Activated CD4-positive, alpha-beta T cell treated with anti-CD3 and anti-CD28 coated beads for 24 hours (primary cell): ENCODE measurements around the gene PRKAR2B.

Experiments
- DNase-seq, 2 donors: peaks; one replicate each; pipeline ENCODE4 v3.0.0-alpha.2; 2020; ENCODE audit warnings: low read depth in 2 of 2

PRKAR2B gene

GRCh38 chr7:107158028-107158427 is 113.5 kb downstream of the PRKAR2B start:
- no peak for DNase-seq

DNA sequence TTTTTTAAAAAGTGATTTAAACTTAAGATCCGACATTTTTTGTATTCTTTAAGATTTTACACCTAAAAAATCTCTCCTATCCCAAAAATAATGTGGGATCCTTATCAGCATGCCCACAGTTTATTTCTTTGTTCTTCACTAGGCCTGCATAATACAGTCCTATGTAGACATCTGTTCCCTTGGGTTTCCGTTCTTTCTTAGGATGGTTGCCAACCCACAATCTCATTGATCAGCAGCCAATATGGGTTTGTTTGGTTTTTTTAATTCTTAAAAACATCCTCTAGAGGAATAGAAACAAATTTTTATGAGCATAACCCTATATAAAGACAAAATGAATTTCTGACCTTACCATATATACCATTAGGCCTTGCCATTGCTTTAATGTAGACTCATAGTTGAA is 115.9 kb downstream of the PRKAR2B start:
- no peak for DNase-seq

- no peak for DNase-seq
Observed at GRCh38 chr7:107161415-107161814, 116.9 kb downstream of the PRKAR2B start.

DNA sequence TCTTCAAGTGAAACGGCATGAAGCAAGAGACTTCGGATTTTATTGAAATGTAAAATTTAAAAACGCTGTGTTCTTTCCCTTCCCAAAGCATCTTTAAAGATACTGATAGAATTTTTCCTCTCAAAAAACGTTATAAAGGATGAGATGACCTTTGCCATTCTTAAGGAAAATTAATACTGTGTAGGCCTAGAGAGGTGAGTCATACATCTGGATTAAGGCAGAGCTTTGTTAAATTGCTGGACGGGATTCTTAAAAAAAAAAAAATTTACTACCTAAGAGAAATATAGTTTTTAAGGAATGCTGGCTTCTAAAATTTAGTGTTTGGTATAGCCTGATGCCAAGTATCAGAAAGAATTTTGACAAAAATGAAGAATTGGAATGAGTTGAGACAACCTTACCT is 118.0 kb downstream of the PRKAR2B start:
- DNase-seq, result no peak

GRCh38 chr7:107164092-107164491 is 119.6 kb downstream of the PRKAR2B start:
- DNase-seq, result no peak

DNA sequence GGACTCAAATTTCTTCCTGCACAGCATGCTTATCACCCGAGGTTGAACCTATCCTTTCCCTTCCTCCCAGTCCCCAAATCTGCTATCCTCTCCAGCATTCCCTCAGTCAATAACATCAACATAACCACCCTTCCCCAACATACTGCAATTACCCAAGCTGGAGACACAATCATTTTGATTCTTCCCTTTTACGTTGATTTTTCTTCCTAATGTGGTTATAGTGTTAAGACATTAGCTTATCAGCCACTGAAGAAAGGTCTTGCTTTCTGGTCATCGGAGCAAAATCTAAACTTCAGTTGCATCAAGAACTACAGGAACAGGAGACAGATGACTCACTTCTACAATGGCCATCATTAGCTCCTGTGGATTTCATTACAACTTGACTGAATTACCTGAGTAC is 120.8 kb downstream of the PRKAR2B start:
- no peak for DNase-seq

DNA sequence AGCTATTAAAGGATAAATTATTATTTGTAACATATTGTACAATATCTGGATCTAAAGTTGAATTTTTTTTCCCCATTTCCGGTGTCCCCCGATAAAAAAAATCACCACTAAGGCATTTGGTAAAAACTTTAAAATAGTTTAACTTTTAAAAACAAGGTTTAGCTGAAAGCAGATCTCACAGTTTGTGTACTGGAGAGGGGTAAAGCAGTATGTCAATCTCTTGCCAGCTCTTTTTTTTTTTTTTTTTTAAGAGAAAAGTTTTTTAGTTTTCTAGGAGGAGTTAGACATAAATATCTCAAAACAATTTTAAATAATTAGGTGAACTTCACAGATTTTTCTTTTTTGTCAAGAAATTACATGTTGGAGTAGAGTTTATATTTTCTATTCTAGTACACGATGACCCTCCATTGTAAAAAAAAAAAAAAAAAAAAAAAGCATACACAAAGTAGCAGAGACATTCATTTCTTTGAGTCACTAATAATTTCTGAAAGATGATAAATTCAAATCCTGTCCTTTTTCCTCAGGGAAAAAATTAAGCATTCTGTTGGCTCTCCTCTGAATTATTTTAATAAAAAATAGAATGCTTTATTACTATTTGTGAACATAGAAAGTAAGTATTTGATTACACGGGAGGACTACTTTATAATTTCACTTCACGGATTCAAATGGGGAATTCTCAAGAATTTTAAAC is 122.4 kb downstream of the PRKAR2B start:
- DNase-seq, result no peak

DNA sequence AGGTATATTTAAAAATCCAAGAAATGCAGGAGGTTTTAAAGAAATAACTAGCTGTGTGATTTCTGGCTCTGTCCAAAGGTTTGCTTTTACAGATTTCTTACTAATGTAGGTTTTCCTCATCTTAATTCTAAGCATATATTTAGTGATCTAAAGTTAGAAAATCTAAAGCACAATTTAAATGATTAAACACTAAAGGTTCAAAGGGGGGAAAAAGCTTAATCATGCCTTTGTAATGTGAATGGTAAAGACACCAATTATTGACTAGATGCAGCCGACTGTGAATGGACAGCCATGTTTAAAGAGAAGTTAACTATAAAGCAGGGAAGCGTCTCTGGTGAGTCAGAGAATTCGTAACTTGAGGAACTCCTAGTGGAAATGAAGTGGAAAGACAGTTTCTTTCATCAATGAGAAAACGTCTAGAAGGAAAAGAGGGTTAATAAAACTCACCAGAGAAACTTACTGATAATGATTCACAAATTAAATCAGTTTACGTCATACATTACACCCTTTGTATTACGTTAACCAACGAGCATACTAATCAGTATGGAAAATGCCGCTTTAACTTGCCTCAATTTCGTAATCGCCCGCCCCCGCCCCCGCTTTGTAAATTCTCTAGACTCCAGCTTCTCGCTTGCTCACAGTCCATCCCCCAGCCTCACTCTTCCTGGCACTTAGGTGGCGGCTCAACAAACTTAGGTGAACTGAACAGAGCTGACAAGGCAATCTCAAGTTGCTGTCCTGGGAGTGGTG is 123.2 kb downstream of the PRKAR2B start:
- peak; percentile 43 to 53 for DNase-seq

DNA sequence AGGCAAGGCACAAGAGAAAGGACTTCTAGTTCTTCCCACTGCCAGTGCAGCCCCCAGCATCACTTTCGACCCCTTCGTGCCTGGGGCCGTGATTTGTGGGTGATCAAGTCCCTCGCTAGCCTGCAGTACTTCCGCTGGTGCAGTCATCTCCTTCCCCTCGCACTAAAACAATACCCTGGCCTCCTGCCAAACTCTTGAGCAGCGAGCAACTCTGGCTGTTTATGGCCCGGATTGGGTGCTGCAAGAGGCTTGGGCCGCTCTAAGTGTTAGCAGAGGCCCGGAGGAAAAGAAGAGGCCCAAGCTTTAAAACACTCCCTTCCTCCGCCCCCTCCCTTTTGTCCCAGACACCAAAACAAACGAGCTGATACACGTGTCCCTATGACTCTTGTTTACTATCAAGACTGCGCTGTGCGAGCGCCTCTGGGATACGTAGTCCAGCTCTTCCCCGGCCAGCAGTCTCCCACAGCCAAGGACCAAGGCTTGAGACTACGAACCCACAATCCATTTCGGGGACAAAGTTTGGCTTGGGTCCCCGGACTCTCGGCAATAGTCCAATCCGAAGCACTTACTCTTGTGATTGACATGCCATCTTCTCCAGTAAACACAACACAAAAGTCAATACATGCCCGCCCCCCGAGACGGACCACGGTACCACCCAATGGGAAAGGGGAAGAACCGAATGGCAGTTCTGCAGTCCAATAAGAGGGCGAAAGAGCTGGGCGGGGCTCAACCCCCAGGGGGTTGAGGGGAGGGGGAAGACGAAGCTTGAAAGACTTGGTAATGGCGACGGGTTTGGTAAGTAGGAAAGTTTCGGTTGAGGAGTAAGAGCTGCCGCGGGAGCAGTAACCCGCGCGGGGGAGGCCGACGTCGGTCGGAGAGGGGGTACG is 124.0 kb downstream of the PRKAR2B start, which contains the start of gene HBP1:
Gene HBP1, plus strand, starts transcription at position 771 of the 887 bp plus-strand sequence. CDS start 10,891 bp downstream, outside the sequence.
- DNase-seq, result peak; percentile 94 to 98

DNA sequence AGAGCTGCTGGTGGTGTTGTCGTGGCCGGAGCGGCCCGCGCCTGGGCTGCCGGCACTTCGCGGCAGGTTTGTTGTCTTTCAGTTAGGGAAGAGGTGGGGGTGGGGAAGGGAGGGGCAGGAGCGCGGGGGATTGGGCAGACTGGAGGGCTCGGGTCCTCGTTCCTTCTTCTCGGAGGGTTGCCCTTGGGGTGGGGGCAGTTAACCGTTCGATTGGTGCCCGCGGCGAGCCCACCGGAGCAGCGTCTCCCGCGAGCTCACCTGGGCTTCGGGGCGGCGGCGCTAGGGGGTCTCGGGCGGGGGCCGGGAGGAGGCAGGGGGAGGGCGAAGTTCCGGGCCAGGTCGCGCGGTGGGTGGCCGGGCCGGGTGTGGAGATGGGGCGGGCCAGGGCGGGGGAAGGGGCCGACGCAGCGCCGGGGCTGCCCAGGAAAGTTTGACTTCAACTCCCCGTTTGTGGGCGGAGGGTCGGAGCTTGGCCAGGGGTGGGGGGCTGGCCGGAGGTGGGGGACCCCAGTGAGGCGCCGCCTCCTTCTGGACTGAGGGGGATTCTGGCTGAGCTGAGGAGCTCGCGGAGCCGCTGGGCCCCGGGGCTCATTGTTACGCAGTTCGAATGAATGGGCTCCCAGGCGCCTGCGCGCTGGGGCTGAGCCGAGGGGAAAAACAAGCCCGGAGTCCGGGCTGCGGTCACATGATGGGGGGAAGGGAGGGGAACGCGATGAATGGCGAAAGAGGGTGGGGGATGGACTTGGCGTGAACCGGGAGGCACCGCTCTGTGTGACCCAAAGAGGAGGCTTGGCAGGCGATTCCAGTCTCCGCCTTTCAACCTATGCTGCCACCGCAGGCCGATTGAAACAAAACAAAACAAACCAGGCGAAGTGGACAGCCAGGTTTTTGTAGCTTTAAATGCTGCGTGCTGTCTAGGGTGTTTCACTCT is 124.9 kb downstream of the PRKAR2B start:
- DNase-seq, result peak; percentile 78 to 79

DNA sequence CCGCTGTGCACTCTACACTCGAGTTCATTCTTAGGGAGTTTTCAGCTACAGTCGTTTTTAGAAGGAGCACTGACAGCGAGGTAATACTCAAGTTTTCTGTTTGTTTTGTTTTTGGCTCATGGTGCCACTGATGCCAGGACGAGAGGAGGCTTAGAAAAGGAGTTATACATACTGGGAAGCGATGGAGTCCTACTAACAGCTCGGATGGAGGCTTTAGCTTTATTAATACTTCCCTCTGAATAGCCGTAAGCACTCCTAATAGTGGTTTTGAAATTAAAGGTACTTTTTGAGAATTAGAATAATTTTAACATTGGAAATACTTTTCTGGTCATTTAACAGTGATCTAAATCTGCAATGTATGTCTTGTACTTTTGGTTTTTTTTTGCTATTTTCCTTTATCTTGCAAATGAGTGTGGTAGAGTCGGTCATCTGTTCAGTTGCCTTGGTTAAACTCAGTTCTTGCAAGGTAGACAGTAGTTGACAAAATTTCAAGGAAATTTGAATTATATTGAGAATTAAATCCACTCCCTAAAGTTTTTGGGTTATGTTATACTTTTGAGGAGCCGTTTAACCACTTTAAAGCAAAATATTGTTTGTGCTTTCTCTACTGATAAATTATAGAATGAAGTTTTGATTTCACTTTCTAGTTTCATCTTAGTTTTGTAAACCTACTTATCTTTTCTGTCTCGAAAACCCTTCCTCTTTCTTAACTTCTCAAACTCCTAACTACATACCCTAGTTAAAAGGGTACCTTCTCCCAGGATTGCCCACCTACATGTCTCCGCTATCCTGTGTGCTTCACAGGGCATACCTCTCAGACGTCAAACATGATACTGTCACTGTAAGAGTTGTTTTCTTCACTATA is 125.8 kb downstream of the PRKAR2B start:
- no peak for DNase-seq

GRCh38 chr7:107171496-107171895 is 127.0 kb downstream of the PRKAR2B start:
- DNase-seq, result no peak

- no peak for DNase-seq
Observed at GRCh38 chr7:107172276-107173032, 127.9 kb downstream of the PRKAR2B start.

GRCh38 chr7:107173191-107173590 is 128.7 kb downstream of the PRKAR2B start:
- DNase-seq, result no peak

DNA sequence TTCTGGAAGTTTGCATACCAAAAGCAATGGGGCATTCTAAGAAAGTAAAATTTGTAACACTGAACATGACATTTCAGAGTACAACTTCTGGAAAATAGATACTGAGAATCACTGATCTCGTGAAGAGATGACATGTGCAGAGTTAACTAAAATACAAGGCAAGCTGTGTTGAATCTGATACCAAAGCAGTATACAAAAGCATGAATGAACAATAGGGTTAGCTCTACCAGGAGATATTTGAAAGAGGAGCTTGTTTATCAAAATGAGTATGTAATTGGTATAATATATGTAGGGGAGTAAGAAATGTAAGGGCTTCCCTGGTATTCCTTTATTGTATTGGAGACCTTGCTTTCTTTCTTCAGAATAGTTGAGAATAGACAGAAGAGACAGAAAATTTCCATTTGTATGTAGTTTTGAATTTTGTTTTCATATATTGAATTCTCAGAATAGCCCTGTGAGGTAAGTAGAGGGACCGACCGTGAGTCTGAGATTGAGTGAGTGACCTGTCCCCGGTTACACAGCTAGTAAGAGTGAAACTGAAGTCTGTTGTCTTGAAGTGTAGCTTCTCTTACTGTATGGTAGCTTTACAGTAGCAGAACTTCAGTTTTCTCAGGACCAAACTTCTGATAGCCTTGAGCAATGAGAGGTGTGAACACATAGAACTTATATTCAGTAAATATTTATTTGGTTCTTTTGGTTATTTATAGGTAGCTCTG is 129.3 kb downstream of the PRKAR2B start:
- no peak for DNase-seq

DNA sequence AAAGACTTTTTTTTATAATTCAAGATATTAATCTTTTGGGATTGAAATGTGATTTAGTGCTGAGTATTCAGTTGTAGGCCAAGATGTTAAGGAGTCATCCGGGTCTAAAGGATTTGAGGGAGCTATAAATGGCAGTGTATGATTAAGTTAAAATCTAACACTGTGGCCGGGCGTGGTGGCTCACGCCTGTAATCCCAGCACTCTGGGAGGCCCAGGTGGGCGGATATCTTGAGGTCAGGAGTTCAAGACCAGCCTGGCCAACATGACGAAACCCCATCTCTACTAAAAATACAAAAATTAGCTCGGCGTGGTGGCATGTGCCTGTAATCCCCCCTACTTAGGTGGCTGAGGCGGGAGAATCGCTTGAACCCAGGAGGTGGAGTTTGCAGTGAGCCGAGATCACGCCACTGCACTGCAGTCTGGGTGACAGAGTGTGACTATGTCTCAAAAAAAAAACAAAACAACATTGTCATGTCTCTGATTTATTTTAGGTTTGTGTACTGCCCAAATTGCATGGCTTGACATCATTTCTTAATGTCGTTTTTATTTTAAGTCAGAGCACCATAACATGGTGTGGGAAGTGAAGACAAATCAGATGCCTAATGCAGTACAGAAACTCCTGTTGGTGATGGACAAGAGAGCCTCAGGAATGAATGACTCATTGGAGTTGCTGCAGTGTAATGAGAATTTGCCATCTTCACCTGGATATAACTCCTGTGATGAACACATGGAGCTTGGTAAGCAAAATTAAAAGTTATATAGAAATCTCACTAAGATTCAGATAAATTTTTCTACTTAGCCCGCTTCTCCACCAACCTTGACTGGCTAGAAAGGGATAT is 135.0 kb downstream of the PRKAR2B start:
- no peak for DNase-seq

- peak; percentile 47 to 60 for DNase-seq
Observed at GRCh38 chr7:107180378-107180777, 135.9 kb downstream of the PRKAR2B start.

DNA sequence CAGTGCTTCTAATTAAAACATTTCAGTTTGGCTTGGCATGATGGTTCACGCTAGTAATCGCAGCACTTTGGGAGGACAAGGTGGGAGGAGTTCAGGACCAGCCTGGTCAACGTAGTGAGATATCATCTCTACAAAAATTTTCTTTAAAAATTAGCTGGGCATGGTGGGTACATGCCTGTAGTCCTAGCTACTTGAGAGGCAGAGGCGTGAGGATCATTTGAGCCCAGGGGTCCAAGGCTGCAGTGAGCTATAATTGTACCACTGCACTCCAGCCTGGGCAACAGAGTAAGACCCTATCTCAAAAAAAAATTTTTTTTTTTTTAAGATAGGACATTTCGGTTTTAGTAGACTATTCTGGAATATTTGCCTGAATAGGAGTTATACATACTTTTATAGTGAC is 136.7 kb downstream of the PRKAR2B start:
- no peak for DNase-seq
